Kidney (tissue), 14 donors: Measurements from ENCODE around the gene TTC13. TPM values are rescaled to one million over a fixed set of nuclear protein-coding genes. Genes with fewer than 3 reads are reported as not detected.

Experiments
- DNase-seq, 5 donors: peaks; one replicate each; pipeline ENCODE4 v3.0.0-alpha.2; 2013 to 2020
- FAIRE-seq: peaks from 2 replicates; lab custom pipeline; 2012; peaks lifted over from hg19 to GRCh38; lab: Jason Lieb, UNC
- H3K27ac ChIP-seq, 2 donors: one replicate each; pipeline ENCODE4 v1.7.0; 2013; ENCODE audit warnings: low read depth in 2 of 2, low read length in 2 of 2, inconsistent platforms in 1 of 2
- H3K27me3 ChIP-seq: one replicate; pipeline ENCODE4 v1.7.1; 2013; ENCODE audit warnings: low read length, inconsistent platforms; ENCODE audit not compliant: control insufficient read depth, insufficient read depth
- H3K36me3 ChIP-seq, 3 donors: one replicate each; pipeline versions ENCODE4 v1.7.0 to v1.7.1; 2013; ENCODE audit warnings: low read length in 3 of 3, control low read depth in 1 of 3, inconsistent platforms in 1 of 3; ENCODE audit not compliant: insufficient read depth in 3 of 3, control insufficient read depth in 2 of 3
- H3K4me1 ChIP-seq, 3 donors: one replicate each; pipeline versions ENCODE4 v1.7.0 to v1.7.1; 2013; ENCODE audit warnings: low read length in 3 of 3, inconsistent platforms in 1 of 3, low read depth in 1 of 3; ENCODE audit not compliant: control insufficient read depth in 2 of 3, insufficient read depth in 2 of 3
- H3K4me3 ChIP-seq, 3 donors: one replicate each; pipeline versions ENCODE4 v1.7.0 to v1.8.1; 2013; ENCODE audit warnings: low read length in 3 of 3, control low read depth in 1 of 3, inconsistent platforms in 1 of 3
- H3K9ac ChIP-seq, 3 donors: one replicate each; pipeline versions ENCODE4 v1.7.0 to v1.7.1; 2013; ENCODE audit warnings: low read length in 3 of 3, control low read depth in 1 of 3, inconsistent platforms in 1 of 3
- H3K9me3 ChIP-seq, 3 donors: one replicate each; pipeline versions ENCODE4 v1.7.0 to v1.7.1; 2013; ENCODE audit warnings: low read length in 3 of 3, control low read depth in 1 of 3, inconsistent platforms in 1 of 3; ENCODE audit not compliant: control insufficient read depth in 2 of 3, insufficient read depth in 1 of 3
- CTCF ChIP-seq: IDR thresholded peaks from 3 replicates; pipeline ENCODE4 v1.5.1; 2012; ENCODE audit warnings: mild to moderate bottlenecking, moderate library complexity, borderline replicate concordance; ENCODE audit not compliant: insufficient read depth; ENCODE audit errors: extremely low read depth
- intact Hi-C: fragments of 100-400 bp; cut with DNase I; formaldehyde crosslinking; loops from one replicate; pipeline ENCODE4 v1.11.1; 2022
- polyA plus RNA-seq: library from polyadenylated mRNA; stranded (reverse); fragments of 350-450 nt; fragmentation: Illumina TruSeq; extraction: RNeasy Lipid Tissue Mini Kit (QIAGEN cat#74804); gene quantifications from one replicate; pipeline ENCODE4 v1.2.3, GENCODE V29; 2014; ENCODE audit warnings: low read depth, low replicate concordance; ENCODE audit not compliant: insufficient read depth
- total RNA-seq: library from RNA; stranded (reverse); fragmentation: NEBNext Ultra II Directional; extraction: Animal tissue kit (Norgen Biotek cat#: 25700); gene quantifications from one replicate; pipeline ENCODE4 v1.2.1, GENCODE V29; 2021
- donor health status: control.
- donor health status: control.
- donor health status: control.
- donor health status: control.
- donor health status: control.
- donor health status: DM: yes; HTN: yes; CAD: no.
- donor health status: Normal renal cell carcinoma (clear cell type).

The TTC13 gene
- total and polyA plus RNA-seq, 2 donors from 2014 or later = 4.2 to 15.6 TPM

DNA sequence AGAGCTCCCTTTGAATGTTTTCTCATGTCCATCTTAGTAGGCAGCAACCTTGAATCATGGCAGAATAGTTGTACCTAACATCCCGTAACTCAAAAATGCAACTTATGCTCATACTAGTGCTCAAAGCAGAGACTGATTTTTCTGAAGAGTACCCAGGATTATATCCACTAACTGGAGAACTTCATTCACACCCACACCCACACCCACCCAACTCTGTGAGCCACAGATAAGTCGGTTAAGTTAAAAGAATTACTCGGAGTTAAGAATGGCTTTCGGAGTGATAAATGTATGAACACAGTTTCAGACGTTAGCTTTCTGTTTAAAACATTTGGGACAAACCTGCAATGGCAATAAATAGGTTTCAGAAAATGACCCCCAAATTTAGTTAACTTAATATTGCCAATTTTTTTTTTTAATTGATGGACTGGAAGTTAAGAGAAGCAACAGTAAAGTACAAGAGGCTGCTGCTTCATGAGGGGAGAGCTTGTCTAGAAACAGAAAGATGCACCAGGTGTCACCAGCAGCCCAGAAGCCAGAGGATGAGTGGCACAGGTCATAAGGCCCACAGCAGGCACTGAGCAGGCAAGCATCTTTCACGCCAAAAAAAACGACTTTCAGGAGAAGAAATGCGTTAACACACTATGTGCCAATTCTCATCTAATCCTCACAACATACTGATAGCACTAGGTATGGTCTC is 61.9 kb downstream of the TTC13 start:
- no peaks in the 10 kb centered on the region for H3K9me3 ChIP-seq
- DNase-seq = no peak
- H3K27ac ChIP-seq = no peak overlapping the region
- no peak overlapping the region for H3K4me3 ChIP-seq
- intact Hi-C loops = no loop called here
- peaks cover 0 to 10% (median 4%) of the 10 kb centered on the region in 3 donors for H3K36me3 ChIP-seq
- no peak for TF ChIP-seq CTCF
- no peak overlapping the region for H3K9ac ChIP-seq
- FAIRE-seq = no peak
- H3K27me3 ChIP-seq = no peaks in the 10 kb centered on the region
- no peaks in the 10 kb centered on the region for H3K4me1 ChIP-seq

GRCh38 chr1:230915078-230915477 is 63.6 kb downstream of the TTC13 start:
- FAIRE-seq (no peak), DNase-seq (no peak)
- no peak overlapping the region for H3K27ac ChIP-seq
- H3K27me3 ChIP-seq = no peaks in the 10 kb centered on the region
- no peaks in the 10 kb centered on the region for H3K4me1 ChIP-seq
- no peak overlapping the region for H3K9ac ChIP-seq
- no peak overlapping the region for H3K4me3 ChIP-seq
- intact Hi-C loops = no loop called here
- no peak for TF ChIP-seq CTCF
- H3K36me3 ChIP-seq = peaks cover 0 to 10% (median 4%) of the 10 kb centered on the region in 3 donors
- no peaks in the 10 kb centered on the region for H3K9me3 ChIP-seq

DNA sequence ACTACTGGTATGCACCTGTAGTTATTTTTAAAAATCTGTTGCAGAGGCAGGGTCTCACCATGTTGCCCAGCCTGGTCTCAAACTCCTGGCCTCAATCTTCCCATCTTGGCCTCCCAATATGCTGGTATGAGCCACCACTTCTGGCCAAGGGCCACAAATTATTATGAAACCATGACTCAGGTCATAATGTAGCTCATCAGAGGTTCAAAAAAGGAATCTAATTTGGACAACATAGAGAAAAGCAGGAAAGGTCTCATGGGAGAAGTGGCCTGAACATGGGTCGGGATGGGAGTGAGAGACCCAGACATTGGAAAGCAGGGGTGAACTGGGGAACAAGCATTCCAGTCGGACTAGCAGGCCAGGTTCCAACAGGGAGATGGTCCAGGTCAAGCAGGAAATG is 65.2 kb downstream of the TTC13 start:
- no peak overlapping the region for H3K9ac ChIP-seq
- peaks cover 0 to 7% (median 0%) of the 10 kb centered on the region in 3 donors for H3K36me3 ChIP-seq
- no peaks in the 10 kb centered on the region for H3K4me1 ChIP-seq
- intact Hi-C loops = no loop called here
- H3K4me3 ChIP-seq = no peak overlapping the region
- DNase-seq = no peak
- H3K27me3 ChIP-seq = no peaks in the 10 kb centered on the region
- no peaks in the 10 kb centered on the region for H3K9me3 ChIP-seq
- H3K27ac ChIP-seq = no peak overlapping the region
- FAIRE-seq = no peak
- no peak for TF ChIP-seq CTCF
